Pancreas (tissue), 8 donors: ENCODE results near the gene STK17A. TPM values are rescaled to one million over a fixed set of nuclear protein-coding genes. Genes with fewer than 3 reads are reported as not detected.

Experiments
- polyA plus RNA-seq, 2 donors: library from polyadenylated mRNA; stranded (reverse); fragments of 200-250 nt; gene quantifications; one replicate each; pipeline ENCODE4 v1.2.3, GENCODE V29; 2013
- total RNA-seq, 6 donors: library from RNA; stranded (reverse); fragmentation: NEBNext Ultra II Directional in 4 of 6; extraction: Animal tissue kit (Norgen Biotek cat#: 25700) in 4 of 6; gene quantifications; one replicate each; pipeline versions ENCODE4 v1.2.1 to v1.2.4, GENCODE V29; 2021 to 2023
- donor health status: healthy with polysubstance abuse.
- donor health status: DM: no; HTN: no; CAD: no; lungs with moderate emphysema.
- donor health status: DM: no; HTN: no; CAD: no.
- donor health status: Bipolar disorder and iron deficiency.
- donor health status: DM: yes; HTN: yes; CAD: no.
- donor health status: DM: no; HTN: no; CAD: no.
- donor health status: DM: no; HTN: no; CAD: no.
- donor health status: DM: yes; HTN: yes; CAD: no.

STK17A gene
- total and polyA plus RNA-seq, 8 donors = 7.0 to 19.3 (median 11.2) TPM

Other genes with a start within 250 kb of the STK17A start
- 10 to 100 TPM; 24.6 to 33.2 (median 27.1) TPM for gene COA1, start 146.4 kb downstream of the STK17A start, total RNA-seq
- gene COA1, start 146.4 kb downstream of the STK17A start, polyA plus RNA-seq = 10 to 100 TPM; 25.7 to 34.4 TPM
- gene BLVRA, start 175.6 kb downstream of the STK17A start, total RNA-seq = 10 to 100 TPM; 12.4 to 21.3 (median 15.4) TPM
- gene BLVRA, start 175.6 kb downstream of the STK17A start, polyA plus RNA-seq = 10 to 100 TPM; 19.0 to 31.6 TPM